ENCODE results near the gene CD86.

DNA sequence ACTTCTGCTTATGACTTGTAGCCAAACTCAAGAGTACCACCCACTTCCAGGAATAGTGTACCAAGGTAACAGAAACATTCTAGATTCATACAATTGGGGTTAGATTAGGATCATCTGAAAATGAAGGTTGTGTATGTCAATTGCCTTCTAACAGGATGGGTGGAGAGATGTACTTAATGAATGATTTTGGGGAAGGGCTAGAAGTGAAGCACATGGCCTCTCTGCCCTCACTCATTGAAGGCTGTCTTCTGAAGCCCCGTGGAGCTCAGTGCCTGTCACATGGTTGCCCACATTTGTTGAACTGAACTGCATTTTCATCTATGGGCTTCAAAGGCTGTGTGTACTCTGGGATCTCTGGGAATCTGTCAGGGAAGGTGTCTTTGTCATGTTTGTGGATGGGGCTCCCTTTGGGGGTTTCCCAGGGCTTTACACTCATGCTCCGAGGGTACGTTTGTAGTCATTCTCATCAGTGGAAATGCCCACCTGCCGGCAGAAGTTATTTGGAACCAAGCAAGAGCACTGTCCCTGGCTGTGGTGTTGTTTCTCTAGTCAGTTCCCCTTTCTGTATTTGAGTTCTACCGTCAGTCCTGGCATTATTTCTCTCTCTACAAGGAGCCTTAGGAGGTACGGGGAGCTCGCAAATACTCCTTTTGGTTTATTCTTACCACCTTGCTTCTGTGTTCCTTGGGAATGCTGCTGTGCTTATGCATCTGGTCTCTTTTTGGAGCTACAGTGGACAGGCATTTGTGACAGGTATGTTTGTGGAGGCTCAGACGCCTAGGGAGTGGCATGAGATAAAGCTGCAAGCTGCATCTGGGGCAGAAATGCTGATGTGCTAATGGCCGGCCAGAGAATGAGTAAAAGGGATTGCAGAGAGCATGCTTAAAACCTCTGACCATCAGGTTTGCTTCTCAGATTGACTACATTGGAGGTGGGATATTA is 22.4 kb downstream of the CD86 start:
- TF ChIP-seq, protein P1, sequence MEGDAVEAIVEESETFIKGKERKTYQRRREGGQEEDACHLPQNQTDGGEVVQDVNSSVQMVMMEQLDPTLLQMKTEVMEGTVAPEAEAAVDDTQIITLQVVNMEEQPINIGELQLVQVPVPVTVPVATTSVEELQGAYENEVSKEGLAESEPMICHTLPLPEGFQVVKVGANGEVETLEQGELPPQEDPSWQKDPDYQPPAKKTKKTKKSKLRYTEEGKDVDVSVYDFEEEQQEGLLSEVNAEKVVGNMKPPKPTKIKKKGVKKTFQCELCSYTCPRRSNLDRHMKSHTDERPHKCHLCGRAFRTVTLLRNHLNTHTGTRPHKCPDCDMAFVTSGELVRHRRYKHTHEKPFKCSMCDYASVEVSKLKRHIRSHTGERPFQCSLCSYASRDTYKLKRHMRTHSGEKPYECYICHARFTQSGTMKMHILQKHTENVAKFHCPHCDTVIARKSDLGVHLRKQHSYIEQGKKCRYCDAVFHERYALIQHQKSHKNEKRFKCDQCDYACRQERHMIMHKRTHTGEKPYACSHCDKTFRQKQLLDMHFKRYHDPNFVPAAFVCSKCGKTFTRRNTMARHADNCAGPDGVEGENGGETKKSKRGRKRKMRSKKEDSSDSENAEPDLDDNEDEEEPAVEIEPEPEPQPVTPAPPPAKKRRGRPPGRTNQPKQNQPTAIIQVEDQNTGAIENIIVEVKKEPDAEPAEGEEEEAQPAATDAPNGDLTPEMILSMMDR (IDR thresholded peaks at IDR 0.05): no peak
- TF ChIP-seq EP300 (IDR thresholded peaks at IDR 0.05): no peak
- TF ChIP-seq POLR2A (IDR thresholded peaks at IDR 0.05): no peak

Measured in sigmoid colon (tissue), 4 donors.